Activated naive CD4-positive, alpha-beta T cell treated with anti-CD3 and anti-CD28 coated beads, Interleukin-2, amount 50 U/mL, for 72 hours (primary cell): Measurements from ENCODE around the gene RAB3C. TPM values are rescaled to one million over a fixed set of nuclear protein-coding genes. Genes with fewer than 3 reads are reported as not detected.

Experiments
- ATAC-seq, 2 donors: fragments of 150-1000 bp; cut with Tn5 transposase; 2 replicates each; pipeline ENCODE4 v1.10.0; 2021; ENCODE audit warnings: mild to moderate bottlenecking in 2 of 2, moderate library complexity in 2 of 2
- DNase-seq, 2 donors: peaks; one replicate each; pipeline ENCODE4 v3.0.0; 2021 to 2022; ENCODE audit warnings: low spot score in 2 of 2
- H3K27ac Mint-ChIP-seq, 2 donors: one replicate each; pipeline ENCODE4 v1.8.0; 2022; ENCODE audit warnings: mild to moderate bottlenecking in 2 of 2, mixed read lengths in 2 of 2
- H3K36me3 Mint-ChIP-seq, 2 donors: one replicate each; pipeline ENCODE4 v1.8.0; 2022; ENCODE audit warnings: mixed read lengths in 2 of 2
- H3K9me3 Mint-ChIP-seq, 2 donors: one replicate each; pipeline ENCODE4 v1.8.0; 2022; ENCODE audit warnings: mixed read lengths in 2 of 2
- total RNA-seq, 2 donors: library from RNA; stranded (reverse); gene quantifications; one replicate each; pipeline ENCODE4 v1.2.3, GENCODE V29; 2022

RAB3C gene
- total RNA-seq, 2 donors from 2014 or later: not detected

GRCh38 chr5:58849921-58850667 lies 267.2 kb downstream of the RAB3C start:
- H3K36me3 Mint-ChIP-seq: no peaks in the 10 kb centered on the region
- DNase-seq (no peak), ATAC-seq (peak in 1 of 2 donors; percentile 47)
- no peak overlapping the region for H3K27ac Mint-ChIP-seq
- no peaks in the 10 kb centered on the region for H3K9me3 Mint-ChIP-seq

GRCh38 chr5:58851153-58851552 lies 268.3 kb downstream of the RAB3C start:
- no peaks in the 10 kb centered on the region for H3K36me3 Mint-ChIP-seq
- ATAC-seq (no peak), DNase-seq (no peak)
- no peak overlapping the region for H3K27ac Mint-ChIP-seq
- H3K9me3 Mint-ChIP-seq: no peaks in the 10 kb centered on the region

GRCh38 chr5:58851571-58851970 lies 268.7 kb downstream of the RAB3C start:
- no peaks in the 10 kb centered on the region for H3K9me3 Mint-ChIP-seq
- no peak overlapping the region for H3K27ac Mint-ChIP-seq
- DNase-seq (no peak), ATAC-seq (no peak)
- H3K36me3 Mint-ChIP-seq: no peaks in the 10 kb centered on the region

GRCh38 chr5:58852566-58852965 lies 269.7 kb downstream of the RAB3C start:
- H3K36me3 Mint-ChIP-seq: no peaks in the 10 kb centered on the region
- H3K9me3 Mint-ChIP-seq: no peaks in the 10 kb centered on the region
- DNase-seq (no peak), ATAC-seq (no peak)
- H3K27ac Mint-ChIP-seq: peak overlapping the region in 1 of 2 donors; percentile 61

GRCh38 chr5:58854441-58854840 lies 271.6 kb downstream of the RAB3C start:
- H3K27ac Mint-ChIP-seq: no peak overlapping the region
- no peak for ATAC-seq
- H3K36me3 Mint-ChIP-seq: no peaks in the 10 kb centered on the region
- no peaks in the 10 kb centered on the region for H3K9me3 Mint-ChIP-seq
- no peak for DNase-seq

- Mint-ChIP-seq H3K27ac (no peak overlapping the region), H3K9me3 (no peaks in the 10 kb centered on the region), H3K36me3 (no peaks in the 10 kb centered on the region)
- no peak for ATAC-seq
- DNase-seq: no peak
Observed at GRCh38 chr5:58855851-58856739, 273.2 kb downstream of the RAB3C start.

- no peak for DNase-seq
- H3K36me3 Mint-ChIP-seq: no peaks in the 10 kb centered on the region
Observed at GRCh38 chr5:58857609-58858008, 274.7 kb downstream of the RAB3C start.

GRCh38 chr5:58860680-58861079 lies 277.8 kb downstream of the RAB3C start:
- Mint-ChIP-seq H3K27ac (no peak overlapping the region), H3K36me3 (no peaks in the 10 kb centered on the region)
- no peak for ATAC-seq

More at GRCh38 chr5:58857609-58858008, 274.7 kb downstream of the RAB3C start:
- Mint-ChIP-seq H3K9me3 (no peaks in the 10 kb centered on the region), H3K27ac (no peak overlapping the region)
- ATAC-seq: no peak

GRCh38 chr5:58868931-58869330 lies 286.1 kb downstream of the RAB3C start:
- H3K9me3 Mint-ChIP-seq: no peaks in the 10 kb centered on the region
- H3K27ac Mint-ChIP-seq: no peak overlapping the region
- ATAC-seq (no peak), DNase-seq (no peak)
- no peaks in the 10 kb centered on the region for H3K36me3 Mint-ChIP-seq

More at GRCh38 chr5:58860680-58861079, 277.8 kb downstream of the RAB3C start:
- no peaks in the 10 kb centered on the region for H3K9me3 Mint-ChIP-seq
- no peak for DNase-seq

GRCh38 chr5:58871648-58872242 lies 288.9 kb downstream of the RAB3C start:
- Mint-ChIP-seq H3K36me3 (no peaks in the 10 kb centered on the region), H3K9me3 (no peaks in the 10 kb centered on the region), H3K27ac (no peak overlapping the region)
- DNase-seq: peak in 1 of 2 donors; percentile 42
- ATAC-seq: no peak

- ATAC-seq: no peak
- no peak for DNase-seq
- H3K27ac Mint-ChIP-seq: no peak overlapping the region
- no peaks in the 10 kb centered on the region for H3K36me3 Mint-ChIP-seq
- no peaks in the 10 kb centered on the region for H3K9me3 Mint-ChIP-seq
Observed at GRCh38 chr5:58872670-58873273, 289.9 kb downstream of the RAB3C start.

- Mint-ChIP-seq H3K9me3 (no peaks in the 10 kb centered on the region), H3K27ac (no peak overlapping the region), H3K36me3 (no peaks in the 10 kb centered on the region)
- DNase-seq (no peak), ATAC-seq (no peak)
Observed at GRCh38 chr5:58875599-58875998, 292.7 kb downstream of the RAB3C start.

- Mint-ChIP-seq H3K9me3 (no peaks in the 10 kb centered on the region), H3K27ac (no peak overlapping the region), H3K36me3 (no peaks in the 10 kb centered on the region)
- no peak for ATAC-seq
- DNase-seq: no peak
Observed at GRCh38 chr5:58885260-58885659, 302.4 kb downstream of the RAB3C start.

- Mint-ChIP-seq H3K9me3 (no peaks in the 10 kb centered on the region), H3K36me3 (no peaks in the 10 kb centered on the region), H3K27ac (peak overlapping the region; percentile 71 to 92)
- peak; percentile 67 to 73 for ATAC-seq
- DNase-seq: peak; percentile 72 to 73
Observed at GRCh38 chr5:58886315-58887207, 303.7 kb downstream of the RAB3C start.

- ATAC-seq: peak in 1 of 2 donors; percentile 1
- DNase-seq: no peak
- no peaks in the 10 kb centered on the region for H3K9me3 Mint-ChIP-seq
- H3K27ac Mint-ChIP-seq: peak overlapping the region; percentile 71 to 92
- no peaks in the 10 kb centered on the region for H3K36me3 Mint-ChIP-seq
Observed at GRCh38 chr5:58887311-58887710, 304.4 kb downstream of the RAB3C start.
